BJ (cell line): ENCODE measurements around the gene AGGF1. TPM values are rescaled to one million over a fixed set of nuclear protein-coding genes. Genes with fewer than 3 reads are reported as not detected.
"Not testable (repeated sequence)": the region's sequence is repeated elsewhere in the genome, so short reads cannot be mapped to it uniquely, and the experiment has no call there.

Experiments
- CTCF ChIA-PET: fragments of 350-600 bp; formaldehyde crosslinking; extraction: SDS; loops from one replicate; lab custom pipeline; 2021; ENCODE audit warnings: antibody characterized with exemption, inconsistent platforms; lab: Yijun Ruan, JAX
- POLR2A ChIA-PET: fragments of 300-600 bp; sonication (Branson Sonifier 250); formaldehyde crosslinking; extraction: SDS; loops from one replicate; lab custom pipeline; 2021; ENCODE audit warnings: antibody characterized with exemption; lab: Charles Lee
- DNase-seq: peaks from one replicate; pipeline ENCODE4 v3.0.0-alpha.2; 2011; ENCODE audit warnings: low read depth
- H3K27me3 ChIP-seq: 2 replicates; pipeline ENCODE4 v1.6.0; 2011; ENCODE audit warnings: low read length; ENCODE audit not compliant: control insufficient read depth, insufficient read depth
- H3K36me3 ChIP-seq: 2 replicates; pipeline ENCODE4 v1.5.1; 2011; ENCODE audit warnings: low read length; ENCODE audit not compliant: control insufficient read depth, insufficient read depth
- H3K4me3 ChIP-seq: 2 replicates; pipeline ENCODE4 v1.5.1; 2011; ENCODE audit warnings: low read depth, mild to moderate bottlenecking, control low read depth, low read length
- CTCF ChIP-seq: IDR thresholded peaks from 2 replicates; pipeline ENCODE4 v1.5.1; 2011; ENCODE audit warnings: low read depth, mild to moderate bottlenecking, control low read depth, inconsistent platforms, low read length, moderate library complexity; ENCODE audit not compliant: insufficient read depth
- polyA plus RNA-seq: library from polyadenylated mRNA; depleted of rRNA; stranded (reverse); fragments of >200 nt; gene quantifications from 2 replicates; pipeline ENCODE4 v1.2.3, GENCODE V29; 2011; rRNA removed
- small RNA-seq: library from RNA; depleted of rRNA; stranded (forward); fragments of <200 nt; gene quantifications from one replicate; pipeline ENCODE3, GENCODE V24; 2012; ENCODE audit warnings: low replicate concordance, low read depth; ENCODE audit not compliant: insufficient read length

The AGGF1 gene
- polyA plus RNA-seq, 1 experiment, result 8.3 TPM

DNA sequence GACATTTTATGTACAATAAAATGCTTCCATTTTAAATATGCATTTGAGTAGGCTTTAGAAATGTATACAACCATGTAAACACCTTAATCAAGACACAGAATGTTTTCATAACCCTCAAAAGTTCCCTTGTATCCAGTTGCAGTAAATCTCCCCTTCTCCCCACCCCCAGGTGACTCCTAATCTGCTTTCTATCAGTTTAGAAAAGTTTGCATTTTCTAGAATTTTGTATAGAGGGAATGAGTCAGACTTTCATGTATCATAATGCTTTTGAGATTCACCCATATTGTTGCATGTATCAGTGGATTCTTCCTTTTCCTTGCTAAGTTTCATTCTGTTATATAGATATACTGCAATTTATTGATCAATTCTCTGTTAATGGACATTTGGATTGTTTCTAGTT lies 74.6 kb downstream of the AGGF1 start:
- no peak for TF ChIP-seq CTCF
- Histone ChIP-seq H3K4me3 (no peak overlapping the region), H3K27me3 (no peaks in the 10 kb centered on the region), H3K36me3 (no peaks in the 10 kb centered on the region)
- no peak for DNase-seq
- ChIA-PET CTCF (no interaction called here), POLR2A (no interaction called here)

DNA sequence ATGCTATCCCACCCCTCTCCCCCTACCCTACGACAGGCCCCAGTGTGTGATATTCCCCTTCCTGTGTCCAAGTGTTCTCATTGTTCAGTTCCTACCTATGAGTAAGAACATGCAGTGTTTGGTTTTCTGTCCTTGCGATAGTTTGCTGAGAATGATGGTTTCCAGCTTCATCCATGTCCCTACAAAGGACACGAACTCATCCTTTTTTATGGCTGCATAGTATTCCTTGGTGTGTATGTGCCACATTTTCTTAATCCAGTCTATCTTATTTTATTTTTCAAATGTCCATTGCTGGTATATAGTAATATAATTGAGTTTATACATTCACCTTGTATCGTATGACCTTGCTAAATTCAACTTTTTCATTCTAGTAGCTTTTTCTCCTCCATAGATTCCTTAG lies 76.8 kb downstream of the AGGF1 start:
- POLR2A ChIA-PET, CTCF ChIA-PET, DNase-seq, H3K36me3 ChIP-seq, H3K4me3 ChIP-seq, H3K27me3 ChIP-seq: not testable (repeated sequence)

Small RNA genes lying within 50 kb of the gene (small RNA-seq; reads per million reads assigned to genes)
- 4.0 reads per million, percentile 53 among the genes with 10 or more reads in this experiment for gene SNORA47

Other genes starting within 250 kb of the AGGF1 start
- gene F2RL1, start 211.4 kb upstream of the AGGF1 start, polyA plus RNA-seq, result 0.15 and 0.16 TPM in 2 replicates
- gene S100Z, start 180.4 kb upstream of the AGGF1 start, polyA plus RNA-seq, result not detected in 2 replicates
- 0.05 TPM in 1 of 2 replicates, not detected in the other for gene CRHBP, start 77.4 kb upstream of the AGGF1 start, polyA plus RNA-seq
- gene ZBED3, start 56.9 kb downstream of the AGGF1 start, polyA plus RNA-seq, result 5.0 and 6.2 TPM in 2 replicates
- 2.2 TPM in 2 replicates for gene PDE8B, start 180.3 kb downstream of the AGGF1 start, polyA plus RNA-seq